ENCODE data around the gene SPATA1. TPM values are rescaled to one million over a fixed set of nuclear protein-coding genes. Genes with fewer than 3 reads are reported as not detected.

SPATA1 gene
- total and polyA plus RNA-seq, 9 of the 15 experiments (the other 6 are each of a cell fraction or from before 2014, with no cell fraction given) = 0.79 to 2.9 (median 1.5) TPM

DNA sequence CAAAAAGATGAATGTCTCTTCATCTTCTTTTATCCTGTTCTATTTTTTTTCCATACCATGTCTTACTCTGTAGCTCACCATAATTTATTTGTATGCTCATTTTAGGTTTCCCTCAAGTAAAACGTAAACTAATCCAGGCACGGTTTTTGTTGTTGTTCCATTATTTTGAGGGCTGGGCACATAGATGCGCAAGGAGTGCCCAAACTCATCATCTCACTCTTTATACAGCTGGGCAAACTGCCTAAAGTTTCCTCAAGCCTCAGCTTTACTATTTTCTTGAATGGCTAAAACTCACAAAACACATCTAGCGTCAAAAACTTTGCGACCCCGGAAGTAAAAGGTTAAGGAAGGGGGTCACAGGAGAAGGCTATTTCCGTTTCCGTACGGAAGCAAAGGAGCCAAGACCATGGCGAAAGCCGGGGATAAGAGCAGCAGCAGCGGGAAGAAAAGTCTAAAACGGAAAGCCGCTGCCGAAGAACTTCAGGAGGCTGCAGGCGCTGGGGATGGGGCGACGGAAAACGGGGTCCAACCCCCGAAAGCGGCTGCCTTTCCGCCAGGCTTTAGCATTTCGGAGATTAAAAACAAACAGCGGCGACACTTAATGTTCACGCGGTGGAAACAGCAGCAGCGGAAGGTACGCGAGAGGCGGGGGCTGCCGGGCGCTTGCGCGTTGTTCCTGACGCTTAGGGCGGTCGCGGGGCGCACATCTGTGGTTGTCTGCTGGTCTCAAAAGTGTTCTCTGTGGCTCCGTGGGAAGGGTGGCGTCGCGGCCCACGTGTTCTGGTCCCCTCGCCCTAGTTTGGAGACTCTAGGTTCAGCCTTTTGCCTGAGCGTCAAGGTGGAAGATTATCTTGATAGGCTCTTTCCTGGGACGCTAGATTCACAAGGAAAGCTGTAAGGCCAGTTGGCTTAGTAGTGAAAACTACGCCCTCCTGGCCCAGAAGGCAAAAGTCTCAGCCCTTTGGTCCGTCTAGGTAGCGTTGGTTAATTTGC, 27.0 kb upstream of the SPATA1 start, which contains the start of gene RPF1 (continued):
- TF ChIP-seq, protein P1, sequence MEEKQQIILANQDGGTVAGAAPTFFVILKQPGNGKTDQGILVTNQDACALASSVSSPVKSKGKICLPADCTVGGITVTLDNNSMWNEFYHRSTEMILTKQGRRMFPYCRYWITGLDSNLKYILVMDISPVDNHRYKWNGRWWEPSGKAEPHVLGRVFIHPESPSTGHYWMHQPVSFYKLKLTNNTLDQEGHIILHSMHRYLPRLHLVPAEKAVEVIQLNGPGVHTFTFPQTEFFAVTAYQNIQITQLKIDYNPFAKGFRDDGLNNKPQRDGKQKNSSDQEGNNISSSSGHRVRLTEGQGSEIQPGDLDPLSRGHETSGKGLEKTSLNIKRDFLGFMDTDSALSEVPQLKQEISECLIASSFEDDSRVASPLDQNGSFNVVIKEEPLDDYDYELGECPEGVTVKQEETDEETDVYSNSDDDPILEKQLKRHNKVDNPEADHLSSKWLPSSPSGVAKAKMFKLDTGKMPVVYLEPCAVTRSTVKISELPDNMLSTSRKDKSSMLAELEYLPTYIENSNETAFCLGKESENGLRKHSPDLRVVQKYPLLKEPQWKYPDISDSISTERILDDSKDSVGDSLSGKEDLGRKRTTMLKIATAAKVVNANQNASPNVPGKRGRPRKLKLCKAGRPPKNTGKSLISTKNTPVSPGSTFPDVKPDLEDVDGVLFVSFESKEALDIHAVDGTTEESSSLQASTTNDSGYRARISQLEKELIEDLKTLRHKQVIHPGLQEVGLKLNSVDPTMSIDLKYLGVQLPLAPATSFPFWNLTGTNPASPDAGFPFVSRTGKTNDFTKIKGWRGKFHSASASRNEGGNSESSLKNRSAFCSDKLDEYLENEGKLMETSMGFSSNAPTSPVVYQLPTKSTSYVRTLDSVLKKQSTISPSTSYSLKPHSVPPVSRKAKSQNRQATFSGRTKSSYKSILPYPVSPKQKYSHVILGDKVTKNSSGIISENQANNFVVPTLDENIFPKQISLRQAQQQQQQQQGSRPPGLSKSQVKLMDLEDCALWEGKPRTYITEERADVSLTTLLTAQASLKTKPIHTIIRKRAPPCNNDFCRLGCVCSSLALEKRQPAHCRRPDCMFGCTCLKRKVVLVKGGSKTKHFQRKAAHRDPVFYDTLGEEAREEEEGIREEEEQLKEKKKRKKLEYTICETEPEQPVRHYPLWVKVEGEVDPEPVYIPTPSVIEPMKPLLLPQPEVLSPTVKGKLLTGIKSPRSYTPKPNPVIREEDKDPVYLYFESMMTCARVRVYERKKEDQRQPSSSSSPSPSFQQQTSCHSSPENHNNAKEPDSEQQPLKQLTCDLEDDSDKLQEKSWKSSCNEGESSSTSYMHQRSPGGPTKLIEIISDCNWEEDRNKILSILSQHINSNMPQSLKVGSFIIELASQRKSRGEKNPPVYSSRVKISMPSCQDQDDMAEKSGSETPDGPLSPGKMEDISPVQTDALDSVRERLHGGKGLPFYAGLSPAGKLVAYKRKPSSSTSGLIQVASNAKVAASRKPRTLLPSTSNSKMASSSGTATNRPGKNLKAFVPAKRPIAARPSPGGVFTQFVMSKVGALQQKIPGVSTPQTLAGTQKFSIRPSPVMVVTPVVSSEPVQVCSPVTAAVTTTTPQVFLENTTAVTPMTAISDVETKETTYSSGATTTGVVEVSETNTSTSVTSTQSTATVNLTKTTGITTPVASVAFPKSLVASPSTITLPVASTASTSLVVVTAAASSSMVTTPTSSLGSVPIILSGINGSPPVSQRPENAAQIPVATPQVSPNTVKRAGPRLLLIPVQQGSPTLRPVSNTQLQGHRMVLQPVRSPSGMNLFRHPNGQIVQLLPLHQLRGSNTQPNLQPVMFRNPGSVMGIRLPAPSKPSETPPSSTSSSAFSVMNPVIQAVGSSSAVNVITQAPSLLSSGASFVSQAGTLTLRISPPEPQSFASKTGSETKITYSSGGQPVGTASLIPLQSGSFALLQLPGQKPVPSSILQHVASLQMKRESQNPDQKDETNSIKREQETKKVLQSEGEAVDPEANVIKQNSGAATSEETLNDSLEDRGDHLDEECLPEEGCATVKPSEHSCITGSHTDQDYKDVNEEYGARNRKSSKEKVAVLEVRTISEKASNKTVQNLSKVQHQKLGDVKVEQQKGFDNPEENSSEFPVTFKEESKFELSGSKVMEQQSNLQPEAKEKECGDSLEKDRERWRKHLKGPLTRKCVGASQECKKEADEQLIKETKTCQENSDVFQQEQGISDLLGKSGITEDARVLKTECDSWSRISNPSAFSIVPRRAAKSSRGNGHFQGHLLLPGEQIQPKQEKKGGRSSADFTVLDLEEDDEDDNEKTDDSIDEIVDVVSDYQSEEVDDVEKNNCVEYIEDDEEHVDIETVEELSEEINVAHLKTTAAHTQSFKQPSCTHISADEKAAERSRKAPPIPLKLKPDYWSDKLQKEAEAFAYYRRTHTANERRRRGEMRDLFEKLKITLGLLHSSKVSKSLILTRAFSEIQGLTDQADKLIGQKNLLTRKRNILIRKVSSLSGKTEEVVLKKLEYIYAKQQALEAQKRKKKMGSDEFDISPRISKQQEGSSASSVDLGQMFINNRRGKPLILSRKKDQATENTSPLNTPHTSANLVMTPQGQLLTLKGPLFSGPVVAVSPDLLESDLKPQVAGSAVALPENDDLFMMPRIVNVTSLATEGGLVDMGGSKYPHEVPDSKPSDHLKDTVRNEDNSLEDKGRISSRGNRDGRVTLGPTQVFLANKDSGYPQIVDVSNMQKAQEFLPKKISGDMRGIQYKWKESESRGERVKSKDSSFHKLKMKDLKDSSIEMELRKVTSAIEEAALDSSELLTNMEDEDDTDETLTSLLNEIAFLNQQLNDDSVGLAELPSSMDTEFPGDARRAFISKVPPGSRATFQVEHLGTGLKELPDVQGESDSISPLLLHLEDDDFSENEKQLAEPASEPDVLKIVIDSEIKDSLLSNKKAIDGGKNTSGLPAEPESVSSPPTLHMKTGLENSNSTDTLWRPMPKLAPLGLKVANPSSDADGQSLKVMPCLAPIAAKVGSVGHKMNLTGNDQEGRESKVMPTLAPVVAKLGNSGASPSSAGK (IDR thresholded peaks at IDR 0.05) = peak; percentile 52; the same call in 1 of the 2 replicates
- TF ChIP-seq, protein P2, sequence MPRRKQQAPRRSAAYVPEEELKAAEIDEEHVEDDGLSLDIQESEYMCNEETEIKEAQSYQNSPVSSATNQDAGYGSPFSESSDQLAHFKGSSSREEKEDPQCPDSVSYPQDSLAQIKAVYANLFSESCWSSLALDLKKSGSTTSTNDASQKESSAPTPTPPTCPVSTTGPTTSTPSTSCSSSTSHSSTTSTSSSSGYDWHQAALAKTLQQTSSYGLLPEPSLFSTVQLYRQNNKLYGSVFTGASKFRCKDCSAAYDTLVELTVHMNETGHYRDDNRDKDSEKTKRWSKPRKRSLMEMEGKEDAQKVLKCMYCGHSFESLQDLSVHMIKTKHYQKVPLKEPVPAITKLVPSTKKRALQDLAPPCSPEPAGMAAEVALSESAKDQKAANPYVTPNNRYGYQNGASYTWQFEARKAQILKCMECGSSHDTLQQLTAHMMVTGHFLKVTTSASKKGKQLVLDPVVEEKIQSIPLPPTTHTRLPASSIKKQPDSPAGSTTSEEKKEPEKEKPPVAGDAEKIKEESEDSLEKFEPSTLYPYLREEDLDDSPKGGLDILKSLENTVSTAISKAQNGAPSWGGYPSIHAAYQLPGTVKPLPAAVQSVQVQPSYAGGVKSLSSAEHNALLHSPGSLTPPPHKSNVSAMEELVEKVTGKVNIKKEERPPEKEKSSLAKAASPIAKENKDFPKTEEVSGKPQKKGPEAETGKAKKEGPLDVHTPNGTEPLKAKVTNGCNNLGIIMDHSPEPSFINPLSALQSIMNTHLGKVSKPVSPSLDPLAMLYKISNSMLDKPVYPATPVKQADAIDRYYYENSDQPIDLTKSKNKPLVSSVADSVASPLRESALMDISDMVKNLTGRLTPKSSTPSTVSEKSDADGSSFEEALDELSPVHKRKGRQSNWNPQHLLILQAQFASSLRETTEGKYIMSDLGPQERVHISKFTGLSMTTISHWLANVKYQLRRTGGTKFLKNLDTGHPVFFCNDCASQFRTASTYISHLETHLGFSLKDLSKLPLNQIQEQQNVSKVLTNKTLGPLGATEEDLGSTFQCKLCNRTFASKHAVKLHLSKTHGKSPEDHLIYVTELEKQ (CRISPR knock-in tag; IDR thresholded peaks at IDR 0.05) = no peak
- TF ChIP-seq, protein P3, sequence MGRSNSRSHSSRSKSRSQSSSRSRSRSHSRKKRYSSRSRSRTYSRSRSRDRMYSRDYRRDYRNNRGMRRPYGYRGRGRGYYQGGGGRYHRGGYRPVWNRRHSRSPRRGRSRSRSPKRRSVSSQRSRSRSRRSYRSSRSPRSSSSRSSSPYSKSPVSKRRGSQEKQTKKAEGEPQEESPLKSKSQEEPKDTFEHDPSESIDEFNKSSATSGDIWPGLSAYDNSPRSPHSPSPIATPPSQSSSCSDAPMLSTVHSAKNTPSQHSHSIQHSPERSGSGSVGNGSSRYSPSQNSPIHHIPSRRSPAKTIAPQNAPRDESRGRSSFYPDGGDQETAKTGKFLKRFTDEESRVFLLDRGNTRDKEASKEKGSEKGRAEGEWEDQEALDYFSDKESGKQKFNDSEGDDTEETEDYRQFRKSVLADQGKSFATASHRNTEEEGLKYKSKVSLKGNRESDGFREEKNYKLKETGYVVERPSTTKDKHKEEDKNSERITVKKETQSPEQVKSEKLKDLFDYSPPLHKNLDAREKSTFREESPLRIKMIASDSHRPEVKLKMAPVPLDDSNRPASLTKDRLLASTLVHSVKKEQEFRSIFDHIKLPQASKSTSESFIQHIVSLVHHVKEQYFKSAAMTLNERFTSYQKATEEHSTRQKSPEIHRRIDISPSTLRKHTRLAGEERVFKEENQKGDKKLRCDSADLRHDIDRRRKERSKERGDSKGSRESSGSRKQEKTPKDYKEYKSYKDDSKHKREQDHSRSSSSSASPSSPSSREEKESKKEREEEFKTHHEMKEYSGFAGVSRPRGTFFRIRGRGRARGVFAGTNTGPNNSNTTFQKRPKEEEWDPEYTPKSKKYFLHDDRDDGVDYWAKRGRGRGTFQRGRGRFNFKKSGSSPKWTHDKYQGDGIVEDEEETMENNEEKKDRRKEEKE (IDR thresholded peaks at IDR 0.05; ENCODE audit: borderline replicate concordance in 1 of 2, control insufficient read depth in 1 of 2, low read depth in 2 of 2, low read length in 1 of 2) = 0 out of 4 replicates have a peak, but pooled peaks of 1 of the 2 experiments have one; percentile 35
- peak; percentile 82; the same call in 1 of the 2 replicates for TF ChIP-seq HDAC2 (IDR thresholded peaks at IDR 0.05)
- TF ChIP-seq, protein P4, sequence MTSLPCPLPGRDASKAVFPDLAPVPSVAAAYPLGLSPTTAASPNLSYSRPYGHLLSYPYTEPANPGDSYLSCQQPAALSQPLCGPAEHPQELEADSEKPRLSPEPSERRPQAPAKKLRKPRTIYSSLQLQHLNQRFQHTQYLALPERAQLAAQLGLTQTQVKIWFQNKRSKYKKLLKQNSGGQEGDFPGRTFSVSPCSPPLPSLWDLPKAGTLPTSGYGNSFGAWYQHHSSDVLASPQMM (CRISPR knock-in tag; IDR thresholded peaks at IDR 0.05) = no peak
